ENCODE measurements around the gene AP4S1. TPM values are rescaled to one million over a fixed set of nuclear protein-coding genes. Genes with fewer than 3 reads are reported as not detected.
A peak's percentile ranks its signal among the peaks of the same experiment; 100 is the strongest.
"Not testable (repeated sequence)": the region's sequence is repeated elsewhere in the genome, so short reads cannot be mapped to it uniquely, and the experiment has no call there.

AP4S1 gene
- total and polyA plus RNA-seq, 10 donors: 6.4 to 22.9 (median 13.2) TPM

DNA sequence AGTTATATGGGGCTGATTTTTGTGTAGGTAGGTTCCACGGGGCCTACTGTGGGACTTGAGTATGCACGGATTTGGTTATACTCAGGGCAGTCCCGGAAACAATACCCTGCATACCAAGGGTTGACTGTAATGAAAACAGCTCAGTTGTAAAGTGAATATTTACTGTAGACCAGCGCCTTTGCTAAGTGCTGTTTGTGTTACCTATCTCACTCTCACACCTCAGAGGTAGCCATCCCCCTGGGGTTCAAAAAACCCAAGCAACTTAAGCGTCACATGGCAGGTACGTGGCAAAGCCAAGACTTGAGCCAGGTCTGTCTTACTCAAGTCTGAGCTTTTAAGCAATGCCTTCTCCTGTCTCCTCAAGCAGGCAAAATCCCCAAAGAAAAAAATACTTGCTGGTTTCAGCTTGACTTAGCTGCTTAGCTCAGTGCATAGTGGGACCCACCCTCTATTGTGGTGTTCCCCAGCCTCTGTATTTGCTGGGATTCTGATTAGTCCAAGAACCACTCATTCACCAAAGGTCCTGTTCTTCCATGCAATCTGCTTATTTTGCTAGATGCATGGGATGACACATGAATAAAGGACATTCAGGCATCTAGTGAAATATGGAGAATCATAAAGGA lies 34.9 kb downstream of the AP4S1 start:
- Histone ChIP-seq H3K27ac (no peak overlapping the region), H3K36me3 (no peaks in the 10 kb centered on the region), H3K9me3 (no peaks in the 10 kb centered on the region), H3K4me3 (no peak overlapping the region), H3K27me3 (replicated peaks in 1 of 7) (no peaks in the 10 kb centered on the region), H3K4me1 (peaks cover 0 to 13% (median 0%) of the 10 kb centered on the region in 6 donors)
- WGBS, 5 donors: 85 to 97% (median 90%) methylated on average over 6 of the region's 6 CpGs
- TF ChIP-seq POLR2A (IDR thresholded peaks at IDR 0.05) (no peak), POLR2AphosphoS5 (IDR thresholded peaks at IDR 0.05) (no peak)
- TF ChIP-seq, protein P1, sequence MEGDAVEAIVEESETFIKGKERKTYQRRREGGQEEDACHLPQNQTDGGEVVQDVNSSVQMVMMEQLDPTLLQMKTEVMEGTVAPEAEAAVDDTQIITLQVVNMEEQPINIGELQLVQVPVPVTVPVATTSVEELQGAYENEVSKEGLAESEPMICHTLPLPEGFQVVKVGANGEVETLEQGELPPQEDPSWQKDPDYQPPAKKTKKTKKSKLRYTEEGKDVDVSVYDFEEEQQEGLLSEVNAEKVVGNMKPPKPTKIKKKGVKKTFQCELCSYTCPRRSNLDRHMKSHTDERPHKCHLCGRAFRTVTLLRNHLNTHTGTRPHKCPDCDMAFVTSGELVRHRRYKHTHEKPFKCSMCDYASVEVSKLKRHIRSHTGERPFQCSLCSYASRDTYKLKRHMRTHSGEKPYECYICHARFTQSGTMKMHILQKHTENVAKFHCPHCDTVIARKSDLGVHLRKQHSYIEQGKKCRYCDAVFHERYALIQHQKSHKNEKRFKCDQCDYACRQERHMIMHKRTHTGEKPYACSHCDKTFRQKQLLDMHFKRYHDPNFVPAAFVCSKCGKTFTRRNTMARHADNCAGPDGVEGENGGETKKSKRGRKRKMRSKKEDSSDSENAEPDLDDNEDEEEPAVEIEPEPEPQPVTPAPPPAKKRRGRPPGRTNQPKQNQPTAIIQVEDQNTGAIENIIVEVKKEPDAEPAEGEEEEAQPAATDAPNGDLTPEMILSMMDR (IDR thresholded peaks at IDR 0.05 in 8 of 11, conservative IDR thresholded peaks at IDR 0.05 in 3 of 11): no peak
- intact Hi-C loops (cut with DNase I; ENCODE audit: low total_unique reads): no loop called here
- DNase-seq: no peak

DNA sequence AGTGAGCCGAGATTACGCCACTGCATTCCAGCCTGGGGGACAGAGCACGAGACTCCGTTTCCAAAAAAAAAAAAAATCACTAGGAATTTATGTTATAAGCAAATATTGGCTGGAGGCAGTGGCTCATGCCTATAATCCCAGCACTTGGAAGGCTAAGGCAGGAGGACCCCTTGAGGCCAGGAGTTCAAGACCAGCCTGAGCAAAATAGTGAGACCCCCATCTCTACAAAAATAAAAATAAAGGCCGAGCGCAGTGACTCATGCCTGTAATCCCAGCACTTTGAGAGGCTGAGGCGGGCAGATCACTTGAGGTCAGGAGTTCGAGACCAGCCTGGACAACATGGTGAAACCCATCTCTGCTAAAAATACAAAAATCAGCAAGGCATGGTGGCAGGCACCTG lies 37.5 kb downstream of the AP4S1 start:
- Histone ChIP-seq H3K36me3 (peaks cover 0 to 14% (median 0%) of the 10 kb centered on the region in 6 donors), H3K4me1 (peaks cover 0 to 13% (median 0%) of the 10 kb centered on the region in 6 donors)
- H3K27ac ChIP-seq; H3K9me3 ChIP-seq; intact Hi-C loops (cut with DNase I; ENCODE audit: low total_unique reads); DNase-seq; H3K27me3 ChIP-seq (replicated peaks in 1 of 7); H3K4me3 ChIP-seq: not testable (repeated sequence)
- 89 to 99% (median 92%) methylated on average over 8 of the region's 8 CpGs for WGBS, 5 donors

DNA sequence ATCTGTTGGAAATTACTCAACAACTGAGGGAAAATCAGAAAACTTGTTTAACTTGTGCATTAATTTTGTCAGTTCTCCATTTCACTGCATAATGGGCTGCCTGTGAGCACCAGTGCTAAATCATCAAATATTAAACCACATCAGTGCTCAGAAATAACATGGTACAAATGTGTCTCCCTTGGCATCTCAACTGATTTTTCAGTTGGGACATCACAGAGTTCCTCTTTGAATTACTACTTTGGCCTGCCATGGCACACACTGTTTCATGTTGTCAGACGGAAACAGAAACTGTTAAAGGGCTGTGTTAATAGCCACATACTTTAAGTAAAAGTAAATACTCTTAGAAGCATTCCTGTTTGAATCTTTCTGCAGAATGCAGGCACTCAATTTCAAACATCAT lies 42.8 kb downstream of the AP4S1 start:
- intact Hi-C loops (cut with DNase I; ENCODE audit: low total_unique reads): no loop called here
- no peak for DNase-seq
- no peaks in the 10 kb centered on the region for H3K9me3 ChIP-seq
- H3K36me3 ChIP-seq: peaks cover 0 to 54% (median 6%) of the 10 kb centered on the region in 6 donors
- WGBS, 5 donors: 41 to 64% (median 50%) methylated on average over 1 of the region's 1 CpG
- peak overlapping the region in 4 of 8 donors; percentile 33 to 73 (median 55) for H3K27ac ChIP-seq
- no peak overlapping the region for H3K4me3 ChIP-seq
- no peaks in the 10 kb centered on the region for H3K27me3 ChIP-seq (replicated peaks in 1 of 7)
- H3K4me1 ChIP-seq: peaks cover 0 to 12% (median 0%) of the 10 kb centered on the region in 6 donors
- no peak for TF ChIP-seq POLR2A (IDR thresholded peaks at IDR 0.05)

DNA sequence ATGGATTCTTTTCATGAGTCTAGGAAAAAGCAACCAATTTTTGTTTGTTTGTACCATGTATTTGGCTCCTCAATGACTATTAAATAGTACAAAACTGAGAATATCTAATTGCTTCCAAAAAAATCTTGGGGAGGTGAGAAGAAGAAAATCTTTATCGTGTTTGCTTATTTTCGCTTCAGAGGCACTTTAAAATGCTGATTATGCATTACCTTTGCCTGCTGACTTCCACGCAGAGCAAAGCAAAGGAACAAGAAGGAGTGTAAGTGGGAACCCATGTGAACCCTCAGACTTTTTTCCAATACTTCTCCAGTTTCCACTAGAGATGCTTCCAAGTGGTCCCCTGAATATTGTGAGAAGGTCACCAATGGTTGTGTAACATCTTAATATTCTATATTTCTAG lies 43.9 kb downstream of the AP4S1 start:
- intact Hi-C loops (cut with DNase I; ENCODE audit: low total_unique reads): no loop called here
- Histone ChIP-seq H3K9me3 (no peaks in the 10 kb centered on the region), H3K4me3 (no peak overlapping the region), H3K36me3 (peaks cover 0 to 63% (median 8%) of the 10 kb centered on the region in 6 donors), H3K4me1 (peaks cover 0 to 12% (median 0%) of the 10 kb centered on the region in 6 donors), H3K27ac (no peak overlapping the region), H3K27me3 (replicated peaks in 1 of 7) (no peaks in the 10 kb centered on the region)
- WGBS, 5 donors: 90 to 96% (median 93%) methylated on average over 3 of the region's 3 CpGs
- TF ChIP-seq POLR2AphosphoS5 (IDR thresholded peaks at IDR 0.05) (no peak), POLR2A (IDR thresholded peaks at IDR 0.05) (no peak)
- no peak for DNase-seq

DNA sequence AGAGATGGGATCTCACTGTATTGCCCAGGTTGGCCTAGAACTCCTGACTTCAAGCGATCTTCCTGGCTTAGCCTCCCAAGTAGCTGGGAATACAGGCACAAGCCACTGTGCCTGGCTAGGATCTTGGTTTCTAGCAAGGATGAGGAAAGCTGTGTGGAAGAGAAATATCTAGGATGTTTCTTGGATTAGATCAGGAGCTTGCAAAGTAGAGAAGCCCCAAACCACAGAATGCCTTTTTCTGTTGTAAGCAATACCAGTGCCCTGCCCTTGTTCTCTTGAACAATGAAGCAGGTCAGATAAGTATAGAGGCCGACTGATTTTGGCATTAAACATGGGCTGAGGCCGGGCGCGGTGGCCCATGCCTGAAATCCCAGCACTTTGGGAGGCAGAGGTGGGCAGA lies 45.0 kb downstream of the AP4S1 start:
- no peak for DNase-seq
- peaks cover 0 to 74% (median 8%) of the 10 kb centered on the region in 6 donors for H3K36me3 ChIP-seq
- H3K27me3 ChIP-seq (replicated peaks in 1 of 7): no peaks in the 10 kb centered on the region
- H3K9me3 ChIP-seq: peaks cover 0 to 6% (median 0%) of the 10 kb centered on the region in 8 donors
- H3K4me3 ChIP-seq: no peak overlapping the region
- 95 to 100% (median 96%) methylated on average over 5 of the region's 5 CpGs for WGBS, 5 donors
- H3K4me1 ChIP-seq: peaks cover 0 to 12% (median 0%) of the 10 kb centered on the region in 6 donors
- TF ChIP-seq POLR2A (IDR thresholded peaks at IDR 0.05): no peak
- TF ChIP-seq POLR2AphosphoS5 (IDR thresholded peaks at IDR 0.05): no peak
- TF ChIP-seq, protein P1 (IDR thresholded peaks at IDR 0.05 in 8 of 11, conservative IDR thresholded peaks at IDR 0.05 in 3 of 11): no peak
- H3K27ac ChIP-seq: no peak overlapping the region
- intact Hi-C loops (cut with DNase I; ENCODE audit: low total_unique reads): no loop called here
